Measurements from ENCODE around the gene AEBP1.

Gene AEBP1

GRCh38 chr7:44104860-44105771 is 971 bp downstream of the AEBP1 start:
- DNase-seq (ENCODE audit: low read depth): peak; percentile 92

DNA sequence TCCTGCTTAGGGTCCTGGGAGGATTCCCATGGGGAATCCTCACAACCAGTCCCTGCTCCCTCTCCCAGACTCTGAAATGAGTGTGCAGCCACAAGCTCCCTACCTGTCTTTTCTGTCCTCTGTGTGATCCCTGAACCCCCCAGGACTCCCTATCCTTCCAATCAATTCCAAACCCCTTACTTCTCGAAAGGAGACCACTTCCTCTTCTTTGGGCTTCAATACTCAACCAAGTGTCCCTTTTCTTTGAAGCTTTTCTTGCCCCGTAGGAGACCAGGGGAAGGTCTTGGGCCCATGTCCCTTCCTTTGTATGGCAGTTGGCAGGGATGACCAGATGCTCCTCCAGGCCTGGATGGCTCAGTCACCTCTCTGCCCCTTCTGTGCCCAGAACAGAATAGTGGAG is 1.7 kb downstream of the AEBP1 start:
- DNase-seq (ENCODE audit: low read depth): no peak

GRCh38 chr7:44106311-44107065 is 2.3 kb downstream of the AEBP1 start:
- no peak for DNase-seq (ENCODE audit: low read depth)

- DNase-seq (ENCODE audit: low read depth): no peak
These were observed 3.2 kb downstream of the AEBP1 start for GRCh38 chr7:44107116-44107960.

GRCh38 chr7:44107961-44108767 is 4.0 kb downstream of the AEBP1 start:
- no peak for DNase-seq (ENCODE audit: low read depth)

- DNase-seq (ENCODE audit: low read depth): no peak
These were observed 4.9 kb downstream of the AEBP1 start for GRCh38 chr7:44108768-44109750.

DNA sequence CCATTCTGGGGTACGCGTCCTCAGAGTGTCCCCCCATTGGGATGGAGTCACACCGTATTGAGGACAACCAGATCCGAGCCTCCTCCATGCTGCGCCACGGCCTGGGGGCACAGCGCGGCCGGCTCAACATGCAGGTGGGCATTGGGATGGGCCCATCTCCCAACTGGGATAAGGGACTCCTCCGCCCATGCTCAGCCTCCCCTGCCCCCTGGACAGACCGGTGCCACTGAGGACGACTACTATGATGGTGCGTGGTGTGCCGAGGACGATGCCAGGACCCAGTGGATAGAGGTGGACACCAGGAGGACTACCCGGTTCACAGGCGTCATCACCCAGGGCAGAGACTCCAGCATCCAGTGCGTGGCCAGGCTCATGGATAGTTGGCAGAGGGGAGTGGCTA is 5.8 kb downstream of the AEBP1 start:
- no peak for DNase-seq (ENCODE audit: low read depth)

- DNase-seq (ENCODE audit: low read depth): no peak
These were observed 6.8 kb downstream of the AEBP1 start for GRCh38 chr7:44110719-44111635.

- DNase-seq (ENCODE audit: low read depth): no peak
These were observed 7.6 kb downstream of the AEBP1 start for GRCh38 chr7:44111761-44112160.

GRCh38 chr7:44112231-44112996 is 8.3 kb downstream of the AEBP1 start:
- no peak for DNase-seq (ENCODE audit: low read depth)

- DNase-seq (ENCODE audit: low read depth): no peak
These were observed 9.0 kb downstream of the AEBP1 start for GRCh38 chr7:44112997-44113763.

DNA sequence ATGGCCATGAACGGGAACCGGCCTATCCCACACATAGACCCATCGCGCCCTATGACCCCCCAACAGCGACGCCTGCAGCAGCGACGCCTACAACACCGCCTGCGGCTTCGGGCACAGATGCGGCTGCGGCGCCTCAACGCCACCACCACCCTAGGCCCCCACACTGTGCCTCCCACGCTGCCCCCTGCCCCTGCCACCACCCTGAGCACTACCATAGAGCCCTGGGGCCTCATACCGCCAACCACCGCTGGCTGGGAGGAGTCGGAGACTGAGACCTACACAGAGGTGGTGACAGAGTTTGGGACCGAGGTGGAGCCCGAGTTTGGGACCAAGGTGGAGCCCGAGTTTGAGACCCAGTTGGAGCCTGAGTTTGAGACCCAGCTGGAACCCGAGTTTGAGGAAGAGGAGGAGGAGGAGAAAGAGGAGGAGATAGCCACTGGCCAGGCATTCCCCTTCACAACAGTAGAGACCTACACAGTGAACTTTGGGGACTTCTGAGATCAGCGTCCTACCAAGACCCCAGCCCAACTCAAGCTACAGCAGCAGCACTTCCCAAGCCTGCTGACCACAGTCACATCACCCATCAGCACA is 9.7 kb downstream of the AEBP1 start:
- no peak for DNase-seq (ENCODE audit: low read depth)

GRCh38 chr7:44114586-44115310 is 10.6 kb downstream of the AEBP1 start:
- peak; percentile 37 for DNase-seq (ENCODE audit: low read depth)

DNA sequence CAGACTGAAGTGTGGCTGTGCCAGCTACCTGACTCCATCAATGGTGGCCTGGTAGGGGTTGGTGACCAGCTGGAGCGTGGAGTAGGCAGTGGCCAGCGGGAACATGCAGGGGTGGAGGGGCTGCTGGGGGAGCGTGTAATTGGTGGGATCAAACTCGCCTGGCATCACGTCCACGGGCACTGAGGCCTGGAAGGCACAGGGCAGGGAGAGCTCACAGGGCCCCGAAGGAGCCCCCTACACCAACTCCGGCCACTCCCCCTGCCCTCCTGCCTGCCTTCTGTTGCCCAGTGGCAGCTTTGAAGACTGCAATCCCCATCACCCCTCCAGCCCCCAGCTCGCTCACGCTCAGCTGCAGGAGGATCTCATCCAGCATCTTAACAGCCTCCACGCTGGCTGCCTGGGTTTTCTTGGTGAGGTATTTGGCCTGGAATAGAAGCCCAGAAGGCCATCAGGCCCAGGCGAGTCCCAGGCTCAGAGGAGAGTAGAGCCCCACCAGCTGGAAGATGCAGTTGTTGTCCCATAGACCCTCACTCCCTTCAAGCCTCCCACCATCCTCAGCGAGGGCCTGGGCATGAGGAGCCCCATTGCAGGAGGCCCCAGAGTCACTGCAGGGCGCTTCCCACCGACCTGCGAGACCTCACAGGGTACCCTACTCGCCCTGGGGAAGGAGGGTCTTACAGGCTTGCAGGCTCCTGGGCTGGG is 12.1 kb downstream of the AEBP1 start:
- DNase-seq (ENCODE audit: low read depth): no peak

- no peak for DNase-seq (ENCODE audit: low read depth)
These were observed 12.9 kb downstream of the AEBP1 start for GRCh38 chr7:44116789-44117666.

Measured in fibroblast of gingiva (primary cell).